ENCODE data around the gene MAGT1.
"Not testable (repeated sequence)": the region's sequence is repeated elsewhere in the genome, so short reads cannot be mapped to it uniquely, and the experiment has no call there.

Gene MAGT1

DNA sequence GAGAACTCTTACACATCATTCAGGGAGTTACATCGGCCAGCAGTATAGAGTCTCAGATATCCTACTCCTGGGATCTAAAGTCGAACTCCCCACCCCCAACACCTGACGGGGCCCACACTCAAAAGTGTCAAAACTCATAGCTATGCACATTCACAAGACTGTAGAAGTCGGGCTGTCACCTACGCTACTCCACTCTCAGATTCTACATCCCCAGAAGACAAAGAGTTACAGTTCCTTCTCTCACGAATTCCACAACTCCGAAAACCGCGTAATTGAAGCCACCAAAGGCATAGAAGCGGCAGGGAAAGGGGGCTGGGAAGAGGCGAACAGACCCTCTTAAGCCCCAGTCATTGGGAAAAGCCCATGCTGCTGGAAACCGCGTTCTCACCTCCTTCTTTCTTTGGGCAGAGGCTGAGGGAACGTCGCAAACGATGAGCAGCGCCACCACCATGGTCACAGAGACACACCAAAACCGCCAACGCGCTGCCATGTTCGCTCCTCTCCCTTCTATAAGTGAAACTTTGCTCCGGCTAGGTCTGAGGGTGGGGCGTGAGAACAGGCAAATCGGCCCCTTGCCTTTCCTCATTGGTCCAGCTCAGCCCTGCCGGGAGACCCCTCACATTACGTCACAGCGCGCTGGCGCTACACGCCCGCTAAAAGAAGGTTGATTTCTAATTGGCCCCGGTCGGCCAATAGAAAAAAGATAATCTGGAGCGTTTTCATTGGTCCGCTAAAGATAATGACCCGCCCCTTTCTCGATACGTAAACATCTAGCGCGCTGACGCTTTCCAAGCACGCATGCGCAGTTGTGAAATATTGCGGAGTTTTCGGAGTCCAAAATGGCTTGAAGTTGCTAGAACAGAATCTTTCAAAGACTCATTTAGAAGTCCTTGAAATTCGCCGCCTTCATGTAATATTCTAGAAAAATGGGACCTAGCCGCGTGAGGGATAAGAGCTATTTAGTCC, at the start of gene MAGT1:
MAGT1 (minus strand) TSS at position 515 of the 966 bp plus-strand sequence; CDS start at position 490, 25 bp downstream.
- H3K27me3 Mint-ChIP-seq = no peaks in the 10 kb centered on the region
- peak within 1 kb of the TSS; percentile 93 to 99 for H3K4me3 Mint-ChIP-seq
- peaks cover 21% of the 10 kb centered on the region for H3K4me1 Mint-ChIP-seq
- peak; percentile 97 for ATAC-seq
- peak; percentile 86 to 94 for DNase-seq
- peak within 1 kb of the TSS; percentile 99 for H3K27ac Mint-ChIP-seq
- no peaks in the 10 kb centered on the region for H3K9me3 Mint-ChIP-seq

DNA sequence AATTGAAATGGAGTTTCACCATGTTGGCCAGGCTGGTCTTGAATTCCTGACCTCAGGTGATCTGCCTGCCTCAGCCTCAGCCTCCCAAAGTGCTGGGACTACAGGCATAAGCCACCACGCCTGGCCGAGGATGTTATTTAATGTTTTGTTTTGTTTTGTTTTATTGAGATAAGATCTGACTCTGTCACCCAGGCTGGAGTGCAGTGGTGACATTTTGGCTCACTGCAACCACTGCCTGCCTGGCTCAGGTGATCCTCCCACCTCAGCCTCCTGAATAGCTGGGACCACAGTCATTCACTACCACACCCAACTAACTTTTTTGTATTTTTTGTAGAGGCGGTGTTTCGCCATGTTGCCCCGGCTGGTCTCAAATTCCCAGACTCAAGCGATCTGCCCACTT, 49.8 kb upstream of the MAGT1 start:
- ATAC-seq, DNase-seq, H3K27ac Mint-ChIP-seq, H3K4me3 Mint-ChIP-seq, H3K4me1 Mint-ChIP-seq, H3K9me3 Mint-ChIP-seq, H3K27me3 Mint-ChIP-seq: not testable (repeated sequence)

- DNase-seq = no peak
- Mint-ChIP-seq H3K27ac (no peak overlapping the region), H3K4me3 (no peak overlapping the region), H3K27me3 (no peaks in the 10 kb centered on the region), H3K9me3 (no peaks in the 10 kb centered on the region), H3K4me1 (no peaks in the 10 kb centered on the region)
- no peak for ATAC-seq
Observed at GRCh38 chrX:77938083-77938680, 42.9 kb upstream of the MAGT1 start.

- Mint-ChIP-seq H3K27me3 (no peaks in the 10 kb centered on the region), H3K4me1 (no peaks in the 10 kb centered on the region), H3K9me3 (no peaks in the 10 kb centered on the region), H3K27ac (no peak overlapping the region), H3K4me3 (no peak overlapping the region)
- ATAC-seq = no peak
- no peak for DNase-seq
Observed at GRCh38 chrX:77937291-77937690, 42.1 kb upstream of the MAGT1 start.

DNA sequence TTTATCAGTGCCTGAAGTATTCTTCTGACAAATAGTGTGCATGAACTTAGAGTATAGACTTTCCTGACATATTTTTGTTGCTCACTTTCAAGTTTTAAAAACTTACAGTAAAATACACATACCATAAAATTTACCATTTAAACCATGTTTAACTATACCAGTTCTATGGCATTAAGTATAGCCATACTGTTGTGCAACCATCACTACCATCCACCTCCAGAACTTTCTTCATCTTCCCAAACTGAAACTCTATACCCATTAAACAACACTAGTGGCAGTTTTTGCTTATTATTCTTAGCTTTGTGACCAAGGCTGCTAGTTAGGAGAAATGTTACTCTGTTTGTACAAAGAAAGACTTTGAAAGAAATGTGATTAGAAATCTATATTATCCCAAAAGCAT, 41.1 kb upstream of the MAGT1 start:
- H3K9me3 Mint-ChIP-seq = no peaks in the 10 kb centered on the region
- H3K4me1 Mint-ChIP-seq = no peaks in the 10 kb centered on the region
- H3K27ac Mint-ChIP-seq = no peak overlapping the region
- H3K27me3 Mint-ChIP-seq = no peaks in the 10 kb centered on the region
- H3K4me3 Mint-ChIP-seq = no peak overlapping the region
- DNase-seq (no peak), ATAC-seq (no peak)

DNA sequence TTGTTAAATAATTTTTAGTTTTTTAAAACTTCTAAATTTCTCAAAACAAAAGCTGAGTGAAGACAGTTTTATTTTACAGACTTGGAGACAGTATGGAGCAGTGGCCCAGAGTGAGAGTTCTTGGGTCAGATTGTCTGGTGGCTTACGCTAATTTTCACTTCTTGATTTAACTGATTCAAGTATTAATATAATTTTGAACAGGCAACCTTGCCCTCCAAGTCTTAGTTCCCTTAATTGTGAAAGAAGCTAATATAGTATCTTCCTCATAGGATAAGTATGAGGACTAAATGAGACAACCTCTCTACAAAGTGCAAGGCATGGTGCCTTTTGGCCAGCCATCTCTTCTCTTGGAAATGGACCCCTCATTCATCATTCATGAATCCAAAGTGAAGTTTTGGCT, 40.7 kb upstream of the MAGT1 start:
- Mint-ChIP-seq H3K9me3 (no peaks in the 10 kb centered on the region), H3K27me3 (no peaks in the 10 kb centered on the region), H3K27ac (no peak overlapping the region), H3K4me3 (no peak overlapping the region), H3K4me1 (no peaks in the 10 kb centered on the region)
- no peak for DNase-seq
- ATAC-seq = no peak

- no peak for DNase-seq
- Mint-ChIP-seq H3K9me3 (no peaks in the 10 kb centered on the region), H3K4me3 (no peak overlapping the region), H3K27me3 (no peaks in the 10 kb centered on the region), H3K4me1 (peaks cover 5% of the 10 kb centered on the region), H3K27ac (no peak overlapping the region)
- ATAC-seq = no peak
Observed at GRCh38 chrX:77930581-77930980, 35.3 kb upstream of the MAGT1 start.

DNA sequence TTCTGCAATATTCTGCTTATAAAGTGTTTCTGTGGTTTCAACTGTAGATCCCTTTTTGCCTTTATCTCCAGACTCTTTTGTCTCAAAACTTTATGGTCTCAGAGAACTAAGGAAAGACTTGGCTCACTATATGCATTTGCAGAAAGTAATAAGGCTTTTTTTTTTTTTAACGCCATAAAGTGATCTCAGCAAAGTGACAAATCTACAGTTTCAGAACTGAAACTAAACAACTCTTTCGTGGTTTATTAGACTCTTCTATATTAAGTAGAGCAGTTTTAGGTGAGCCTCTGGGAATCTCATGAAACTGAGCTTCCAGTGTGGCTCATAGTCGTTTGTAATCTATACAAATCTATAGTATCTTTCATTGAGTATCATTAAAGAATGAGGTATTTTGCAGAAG, 30.5 kb upstream of the MAGT1 start:
- Mint-ChIP-seq H3K27me3 (no peaks in the 10 kb centered on the region), H3K27ac (no peak overlapping the region), H3K4me3 (no peak overlapping the region), H3K4me1 (peaks cover 5% of the 10 kb centered on the region), H3K9me3 (no peaks in the 10 kb centered on the region)
- ATAC-seq (no peak), DNase-seq (no peak)

DNA sequence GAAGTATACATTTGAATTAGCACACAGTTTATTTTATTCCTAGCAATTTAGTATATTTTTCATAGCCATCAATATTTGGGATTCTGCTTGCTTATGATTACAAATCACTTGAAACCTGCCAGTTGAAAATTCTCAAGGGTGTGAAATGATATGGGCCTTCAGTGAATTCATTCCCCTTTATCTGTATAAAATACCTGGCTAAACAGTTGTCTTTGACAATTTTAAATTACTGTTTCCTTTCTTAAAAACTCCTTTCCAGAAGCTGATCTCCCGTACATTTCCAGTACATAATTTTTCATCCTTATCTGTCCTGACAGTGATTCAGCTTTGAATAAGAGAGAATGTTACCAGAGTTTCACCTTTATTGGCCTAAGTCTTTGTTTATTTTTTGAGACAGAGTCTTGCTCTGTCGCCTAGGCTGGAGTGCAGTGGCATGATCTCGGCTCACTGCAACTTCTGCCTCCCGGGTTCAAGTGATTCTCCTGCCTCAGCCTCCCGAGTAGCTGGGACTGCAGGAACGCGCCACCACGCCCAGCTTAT, 29.2 kb upstream of the MAGT1 start:
- DNase-seq (no peak), ATAC-seq (no peak)
- Mint-ChIP-seq H3K4me1 (peaks cover 4% of the 10 kb centered on the region), H3K4me3 (no peak overlapping the region), H3K9me3 (no peaks in the 10 kb centered on the region), H3K27ac (peak overlapping the region in 1 of 2 donors; percentile 27), H3K27me3 (no peaks in the 10 kb centered on the region)

GRCh38 chrX:77922787-77923186, 27.6 kb upstream of the MAGT1 start:
- Mint-ChIP-seq H3K9me3 (no peaks in the 10 kb centered on the region), H3K27me3 (no peaks in the 10 kb centered on the region), H3K4me1 (peaks cover 8% of the 10 kb centered on the region), H3K27ac (no peak overlapping the region), H3K4me3 (no peak overlapping the region)
- no peak for ATAC-seq
- no peak for DNase-seq

- H3K4me1 Mint-ChIP-seq = peaks cover 21% of the 10 kb centered on the region
- H3K4me3 Mint-ChIP-seq, H3K27me3 Mint-ChIP-seq, H3K9me3 Mint-ChIP-seq, ATAC-seq, DNase-seq: not testable (repeated sequence)
- H3K27ac Mint-ChIP-seq = peak overlapping the region in 1 of 2 donors; percentile 71
Observed at GRCh38 chrX:77919370-77919769, 24.1 kb upstream of the MAGT1 start.

- Mint-ChIP-seq H3K4me1 (peaks cover 21% of the 10 kb centered on the region), H3K9me3 (no peaks in the 10 kb centered on the region), H3K27ac (no peak overlapping the region), H3K27me3 (no peaks in the 10 kb centered on the region), H3K4me3 (peak overlapping the region in 1 of 2 donors; percentile 19)
- DNase-seq (no peak), ATAC-seq (no peak)
Observed at GRCh38 chrX:77918568-77918967, 23.3 kb upstream of the MAGT1 start.

- Mint-ChIP-seq H3K9me3 (no peaks in the 10 kb centered on the region), H3K27ac (peak overlapping the region; percentile 40 to 63), H3K4me1 (peaks cover 29% of the 10 kb centered on the region), H3K4me3 (peak overlapping the region; percentile 68 to 82), H3K27me3 (no peaks in the 10 kb centered on the region)
- no peak for ATAC-seq
- no peak for DNase-seq
Observed at GRCh38 chrX:77917294-77917933, 22.2 kb upstream of the MAGT1 start.

DNA sequence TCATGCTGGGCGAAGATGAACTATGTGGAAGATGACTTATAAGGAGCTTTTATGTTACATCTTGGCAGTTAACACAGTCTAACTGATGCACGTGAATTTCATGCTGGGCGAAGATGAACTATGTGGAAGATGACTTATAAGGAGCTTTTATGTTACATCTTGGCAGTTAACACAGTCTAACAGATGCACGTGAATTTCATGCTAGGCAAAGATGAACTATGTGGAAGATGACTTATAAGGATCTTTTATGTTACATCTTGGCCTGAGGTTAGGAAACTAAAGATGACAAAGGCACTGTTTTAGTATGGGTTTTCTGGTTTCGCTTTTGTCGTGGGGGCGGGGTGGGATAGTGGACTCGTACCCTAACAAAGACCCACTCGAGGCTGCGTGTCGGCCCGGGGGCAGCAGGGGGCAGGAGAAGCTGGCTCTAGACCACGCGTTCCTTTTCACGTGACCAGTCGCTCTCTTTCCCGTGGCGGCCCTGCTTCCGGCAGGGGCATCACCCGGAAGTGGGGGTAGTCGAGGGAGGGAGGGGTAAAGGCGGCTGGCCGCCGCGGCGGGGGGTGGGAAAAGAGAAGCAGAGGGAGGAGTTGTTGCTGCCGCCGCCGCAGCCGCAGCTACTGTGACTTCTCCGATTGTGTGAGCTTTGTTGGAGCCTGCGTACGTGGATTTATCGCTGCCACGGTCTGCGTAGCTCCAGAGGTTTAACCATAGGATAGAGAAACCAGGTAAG, 15.0 kb upstream of the MAGT1 start, which contains the start of gene ATP7A:
ATP7A (plus strand) TSS at position 586 of the 733 bp plus-strand sequence. CDS start 60,949 bp downstream, outside the sequence.
- Mint-ChIP-seq H3K4me3 (peak within 1 kb of the TSS; percentile 98 to 99), H3K27me3 (no peaks in the 10 kb centered on the region), H3K4me1 (peaks cover 18% of the 10 kb centered on the region)

DNA sequence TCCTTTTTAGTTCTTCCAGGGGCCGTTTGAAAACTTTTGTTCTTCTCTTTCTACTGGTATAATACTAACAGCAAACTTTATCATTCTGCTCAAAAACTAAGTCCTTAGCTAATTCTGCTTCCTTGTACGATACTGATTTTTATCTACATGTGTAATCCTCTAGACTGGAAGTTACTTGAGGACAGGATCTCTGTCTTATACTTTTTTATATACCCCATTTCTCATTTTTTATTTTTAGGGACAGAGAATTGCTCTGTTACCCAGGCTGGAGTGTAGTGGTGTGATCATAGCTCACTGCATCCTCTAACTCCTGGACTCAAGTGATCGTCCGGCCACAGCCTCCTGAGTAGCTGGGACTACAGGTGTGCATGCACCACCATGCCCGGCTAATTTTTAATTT, 6.3 kb upstream of the MAGT1 start:
- Mint-ChIP-seq H3K27ac (peak overlapping the region in 1 of 2 donors; percentile 33), H3K9me3 (no peaks in the 10 kb centered on the region), H3K4me3 (peak overlapping the region; percentile 52 to 99), H3K4me1 (peaks cover 12% of the 10 kb centered on the region), H3K27me3 (no peaks in the 10 kb centered on the region)
- no peak for ATAC-seq
- no peak for DNase-seq

More for the DNA sequence above, 15.0 kb upstream of the MAGT1 start, which contains the start of gene ATP7A:
- DNase-seq (peak; percentile 79 to 93), ATAC-seq (peak; percentile 97)
- Mint-ChIP-seq H3K9me3 (no peaks in the 10 kb centered on the region), H3K27ac (peak within 1 kb of the TSS; percentile 98 to 99)

Data from stimulated activated naive CD8-positive, alpha-beta T cell treated with anti-CD3 and anti-CD28 coated beads, Interleukin-15, amount 100 ng/mL, for 72 hours (primary cell).